Endothelial cell (in vitro differentiated cells): ENCODE results near the gene MAP4K3. TPM values are rescaled to one million over a fixed set of nuclear protein-coding genes. Genes with fewer than 3 reads are reported as not detected.

Experiments used
- DNase-seq: peaks from one replicate; pipeline ENCODE4 v3.0.0; 2021; ENCODE audit warnings: low spot score
- H3K27ac Mint-ChIP-seq: one replicate; pipeline ENCODE4 v1.8.0; 2021; ENCODE audit warnings: mixed read lengths, inconsistent platforms; ENCODE audit not compliant: unreplicated experiment
- H3K27me3 Mint-ChIP-seq: one replicate; pipeline ENCODE4 v1.8.0; 2021; ENCODE audit warnings: mild to moderate bottlenecking, moderate library complexity, mixed read lengths, inconsistent platforms; ENCODE audit not compliant: unreplicated experiment
- H3K36me3 Mint-ChIP-seq: one replicate; pipeline ENCODE4 v1.8.0; 2021; ENCODE audit warnings: mild to moderate bottlenecking, low read depth, mixed read lengths, inconsistent platforms; ENCODE audit not compliant: unreplicated experiment
- H3K4me1 Mint-ChIP-seq: one replicate; pipeline ENCODE4 v1.8.0; 2021; ENCODE audit warnings: mild to moderate bottlenecking, mixed read lengths, inconsistent platforms; ENCODE audit not compliant: unreplicated experiment
- H3K4me3 Mint-ChIP-seq: one replicate; pipeline ENCODE4 v1.8.0; 2021; ENCODE audit warnings: mild to moderate bottlenecking, mixed read lengths, inconsistent platforms; ENCODE audit not compliant: unreplicated experiment
- H3K9me3 Mint-ChIP-seq: one replicate; pipeline ENCODE4 v1.8.0; 2021; ENCODE audit warnings: mixed read lengths, inconsistent platforms; ENCODE audit not compliant: unreplicated experiment
- CTCF ChIP-seq: fragments of 200-600 bp; sonication (generic); IDR thresholded peaks from one replicate; pipeline ENCODE4 v1.5.0; 2021; ENCODE audit warnings: antibody characterized with exemption; ENCODE audit not compliant: unreplicated experiment
- total RNA-seq: library from RNA; stranded (reverse); fragmentation: NEBNext Ultra II Directional; extraction: Animal tissue kit (Norgen Biotek cat#: 25700); gene quantifications from one replicate; pipeline ENCODE4 v1.2.1, GENCODE V29; 2021; ENCODE audit not compliant: unreplicated experiment

MAP4K3 gene
- total RNA-seq, 1 donor from 2014 or later: 51.1 TPM

- Mint-ChIP-seq H3K27me3 (no peaks in the 10 kb centered on the region), H3K4me1 (peaks cover 3% of the 10 kb centered on the region), H3K4me3 (no peak overlapping the region), H3K27ac (no peak overlapping the region), H3K36me3 (no peaks in the 10 kb centered on the region), H3K9me3 (no peaks in the 10 kb centered on the region)
- DNase-seq: no peak
- no peak for TF ChIP-seq CTCF
Measured at GRCh38 chr2:39300044-39300978, 136.8 kb downstream of the MAP4K3 start.

GRCh38 chr2:39290433-39290832, 146.7 kb downstream of the MAP4K3 start:
- no peak for DNase-seq
- no peaks in the 10 kb centered on the region for H3K9me3 Mint-ChIP-seq
- no peaks in the 10 kb centered on the region for H3K27me3 Mint-ChIP-seq
- H3K27ac Mint-ChIP-seq: no peak overlapping the region
- no peaks in the 10 kb centered on the region for H3K4me1 Mint-ChIP-seq
- TF ChIP-seq CTCF: no peak
- no peak overlapping the region for H3K4me3 Mint-ChIP-seq
- H3K36me3 Mint-ChIP-seq: peaks cover 5% of the 10 kb centered on the region

GRCh38 chr2:39289609-39290008, 147.5 kb downstream of the MAP4K3 start:
- H3K4me1 Mint-ChIP-seq: no peaks in the 10 kb centered on the region
- peaks cover 5% of the 10 kb centered on the region for H3K36me3 Mint-ChIP-seq
- DNase-seq: no peak
- no peak for TF ChIP-seq CTCF
- H3K27me3 Mint-ChIP-seq: no peaks in the 10 kb centered on the region
- H3K4me3 Mint-ChIP-seq: no peak overlapping the region
- no peak overlapping the region for H3K27ac Mint-ChIP-seq
- no peaks in the 10 kb centered on the region for H3K9me3 Mint-ChIP-seq

GRCh38 chr2:39283561-39283960, 153.5 kb downstream of the MAP4K3 start:
- Mint-ChIP-seq H3K27me3 (no peaks in the 10 kb centered on the region), H3K4me1 (no peaks in the 10 kb centered on the region), H3K9me3 (no peaks in the 10 kb centered on the region), H3K4me3 (no peak overlapping the region), H3K27ac (no peak overlapping the region), H3K36me3 (peaks cover 5% of the 10 kb centered on the region)
- TF ChIP-seq CTCF: no peak
- DNase-seq: no peak

GRCh38 chr2:39281391-39281790, 155.7 kb downstream of the MAP4K3 start:
- peaks cover 1% of the 10 kb centered on the region for H3K27me3 Mint-ChIP-seq
- DNase-seq: no peak
- H3K9me3 Mint-ChIP-seq: no peaks in the 10 kb centered on the region

More at GRCh38 chr2:39281391-39281790, 155.7 kb downstream of the MAP4K3 start:
- TF ChIP-seq CTCF: no peak
- H3K4me3 Mint-ChIP-seq: no peak overlapping the region
- no peaks in the 10 kb centered on the region for H3K4me1 Mint-ChIP-seq
- no peak overlapping the region for H3K27ac Mint-ChIP-seq
- peaks cover 14% of the 10 kb centered on the region for H3K36me3 Mint-ChIP-seq
